ENCODE measurements around the gene KRT16. TPM values are rescaled to one million over a fixed set of nuclear protein-coding genes. Genes with fewer than 3 reads are reported as not detected.
"Not testable (repeated sequence)": the region's sequence is repeated elsewhere in the genome, so short reads cannot be mapped to it uniquely, and the experiment has no call there.

Gene KRT16
- polyA plus RNA-seq, 1 donor, result not detected

- Histone ChIP-seq H3K9me3 (ENCODE audit: control insufficient read depth, low read depth, low read length) (no peaks in the 10 kb centered on the region), H3K36me3 (ENCODE audit: control insufficient read depth, insufficient read depth, low read length) (no peaks in the 10 kb centered on the region), H3K27ac (ENCODE audit: low read length) (no peak overlapping the region), H3K27me3 (ENCODE audit: control insufficient read depth, insufficient read depth, low read length) (no peaks in the 10 kb centered on the region), H3K4me3 (ENCODE audit: low read length) (no peak overlapping the region), H3K4me1 (ENCODE audit: control insufficient read depth, insufficient read depth, low read length) (no peaks in the 10 kb centered on the region)
- WGBS (ENCODE audit: insufficient coverage, low lambda C conversion rate), result 90% methylated on average over 2 of the region's 23 CpGs
- DNase-seq, result no peak
These were observed 14.9 kb upstream of the KRT16 start for GRCh38 chr17:41627316-41628072.

- not testable (repeated sequence) for H3K4me3 ChIP-seq (ENCODE audit: low read length); H3K4me1 ChIP-seq (ENCODE audit: control insufficient read depth, insufficient read depth, low read length); H3K27ac ChIP-seq (ENCODE audit: low read length); DNase-seq; H3K27me3 ChIP-seq (ENCODE audit: control insufficient read depth, insufficient read depth, low read length); H3K9me3 ChIP-seq (ENCODE audit: control insufficient read depth, low read depth, low read length); H3K36me3 ChIP-seq (ENCODE audit: control insufficient read depth, insufficient read depth, low read length)
- 100% methylated on average over 1 of the region's 5 CpGs for WGBS (ENCODE audit: insufficient coverage, low lambda C conversion rate)
These were observed 14.3 kb upstream of the KRT16 start for GRCh38 chr17:41626914-41627295.

- H3K4me1 ChIP-seq (ENCODE audit: control insufficient read depth, insufficient read depth, low read length); H3K36me3 ChIP-seq (ENCODE audit: control insufficient read depth, insufficient read depth, low read length); DNase-seq; H3K9me3 ChIP-seq (ENCODE audit: control insufficient read depth, low read depth, low read length); H3K27ac ChIP-seq (ENCODE audit: low read length); H3K27me3 ChIP-seq (ENCODE audit: control insufficient read depth, insufficient read depth, low read length); H3K4me3 ChIP-seq (ENCODE audit: low read length): not testable (repeated sequence)
- WGBS (ENCODE audit: insufficient coverage, low lambda C conversion rate), result no CpG with 5 or more reads among the region's 17 CpGs
These were observed 13.7 kb upstream of the KRT16 start for GRCh38 chr17:41626028-41626913.

- WGBS (ENCODE audit: insufficient coverage, low lambda C conversion rate), result no CpG with 5 or more reads among the region's 16 CpGs
- no peak for DNase-seq
These were observed 13.0 kb upstream of the KRT16 start for GRCh38 chr17:41625602-41626001.

GRCh38 chr17:41624208-41625101 is 11.9 kb upstream of the KRT16 start, which contains the start of gene KRT17:
Gene KRT17, minus strand, starts transcription at chr17:41624575. Its CDS starts 66 bp downstream, at chr17:41624509.
- H3K27me3 ChIP-seq (ENCODE audit: control insufficient read depth, insufficient read depth, low read length), result no peaks in the 10 kb centered on the region
- peak; percentile 28 to 29 for DNase-seq
- H3K4me3 ChIP-seq (ENCODE audit: low read length), result no peak within 1 kb of the TSS
- no CpG with 5 or more reads among the region's 33 CpGs for WGBS (ENCODE audit: insufficient coverage, low lambda C conversion rate)
- H3K9me3 ChIP-seq (ENCODE audit: control insufficient read depth, low read depth, low read length), result no peaks in the 10 kb centered on the region
- H3K4me1 ChIP-seq (ENCODE audit: control insufficient read depth, insufficient read depth, low read length), result no peaks in the 10 kb centered on the region
- no peak within 1 kb of the TSS for H3K27ac ChIP-seq (ENCODE audit: low read length)
- H3K36me3 ChIP-seq (ENCODE audit: control insufficient read depth, insufficient read depth, low read length), result no peaks in the 10 kb centered on the region

More at GRCh38 chr17:41625602-41626001, 13.0 kb upstream of the KRT16 start:
- Histone ChIP-seq H3K36me3 (ENCODE audit: control insufficient read depth, insufficient read depth, low read length) (no peaks in the 10 kb centered on the region), H3K27me3 (ENCODE audit: control insufficient read depth, insufficient read depth, low read length) (no peaks in the 10 kb centered on the region), H3K4me1 (ENCODE audit: control insufficient read depth, insufficient read depth, low read length) (no peaks in the 10 kb centered on the region), H3K27ac (ENCODE audit: low read length) (no peak overlapping the region), H3K4me3 (ENCODE audit: low read length) (no peak overlapping the region), H3K9me3 (ENCODE audit: control insufficient read depth, low read depth, low read length) (no peaks in the 10 kb centered on the region)

- not testable (repeated sequence) for DNase-seq; H3K27me3 ChIP-seq (ENCODE audit: control insufficient read depth, insufficient read depth, low read length); H3K4me1 ChIP-seq (ENCODE audit: control insufficient read depth, insufficient read depth, low read length)
These were observed 10.8 kb upstream of the KRT16 start for GRCh38 chr17:41623184-41623861.

GRCh38 chr17:41622340-41623183 is 10.0 kb upstream of the KRT16 start:
- not testable (repeated sequence) for DNase-seq; H3K27me3 ChIP-seq (ENCODE audit: control insufficient read depth, insufficient read depth, low read length); H3K27ac ChIP-seq (ENCODE audit: low read length); H3K36me3 ChIP-seq (ENCODE audit: control insufficient read depth, insufficient read depth, low read length); H3K4me1 ChIP-seq (ENCODE audit: control insufficient read depth, insufficient read depth, low read length); H3K9me3 ChIP-seq (ENCODE audit: control insufficient read depth, low read depth, low read length); H3K4me3 ChIP-seq (ENCODE audit: low read length)
- WGBS (ENCODE audit: insufficient coverage, low lambda C conversion rate), result no CpG with 5 or more reads among the region's 19 CpGs

More at GRCh38 chr17:41623184-41623861, 10.8 kb upstream of the KRT16 start:
- no CpG with 5 or more reads among the region's 10 CpGs for WGBS (ENCODE audit: insufficient coverage, low lambda C conversion rate)
- not testable (repeated sequence) for H3K36me3 ChIP-seq (ENCODE audit: control insufficient read depth, insufficient read depth, low read length); H3K27ac ChIP-seq (ENCODE audit: low read length); H3K4me3 ChIP-seq (ENCODE audit: low read length); H3K9me3 ChIP-seq (ENCODE audit: control insufficient read depth, low read depth, low read length)

- H3K27me3 ChIP-seq (ENCODE audit: control insufficient read depth, insufficient read depth, low read length), result no peaks in the 10 kb centered on the region
- no peaks in the 10 kb centered on the region for H3K36me3 ChIP-seq (ENCODE audit: control insufficient read depth, insufficient read depth, low read length)
- H3K9me3 ChIP-seq (ENCODE audit: control insufficient read depth, low read depth, low read length), result no peaks in the 10 kb centered on the region
- no peaks in the 10 kb centered on the region for H3K4me1 ChIP-seq (ENCODE audit: control insufficient read depth, insufficient read depth, low read length)
- WGBS (ENCODE audit: insufficient coverage, low lambda C conversion rate), result no CpG with 5 or more reads among the region's 2 CpGs
- no peak overlapping the region for H3K27ac ChIP-seq (ENCODE audit: low read length)
- DNase-seq, result no peak
- no peak overlapping the region for H3K4me3 ChIP-seq (ENCODE audit: low read length)
These were observed 9.3 kb upstream of the KRT16 start for GRCh38 chr17:41621916-41622315.

- H3K4me3 ChIP-seq (ENCODE audit: low read length); H3K27ac ChIP-seq (ENCODE audit: low read length); H3K9me3 ChIP-seq (ENCODE audit: control insufficient read depth, low read depth, low read length); DNase-seq; H3K27me3 ChIP-seq (ENCODE audit: control insufficient read depth, insufficient read depth, low read length); H3K4me1 ChIP-seq (ENCODE audit: control insufficient read depth, insufficient read depth, low read length); H3K36me3 ChIP-seq (ENCODE audit: control insufficient read depth, insufficient read depth, low read length): not testable (repeated sequence)
- 100% methylated on average over 6 of the region's 11 CpGs for whole genome bisulfite sequencing (ENCODE audit: insufficient coverage, low lambda C conversion rate)
These were observed 8.9 kb upstream of the KRT16 start for GRCh38 chr17:41621435-41621817.
